Measurements from ENCODE around the gene ZNF846.
"Not testable (repeated sequence)": the region's sequence is repeated elsewhere in the genome, so short reads cannot be mapped to it uniquely, and the experiment has no call there.

The ZNF846 gene

GRCh38 chr19:9768175-9769112 lies at the start of gene ZNF846:
ZNF846 (minus strand) TSS chr19:9768738; CDS start chr19:9764950, 3,788 bp downstream.
- peak; percentile 93 for DNase-seq

GRCh38 chr19:9818175-9818733 lies 49.7 kb upstream of the ZNF846 start:
- DNase-seq = no peak

GRCh38 chr19:9811139-9811538 lies 42.6 kb upstream of the ZNF846 start:
- no peak for DNase-seq

DNA sequence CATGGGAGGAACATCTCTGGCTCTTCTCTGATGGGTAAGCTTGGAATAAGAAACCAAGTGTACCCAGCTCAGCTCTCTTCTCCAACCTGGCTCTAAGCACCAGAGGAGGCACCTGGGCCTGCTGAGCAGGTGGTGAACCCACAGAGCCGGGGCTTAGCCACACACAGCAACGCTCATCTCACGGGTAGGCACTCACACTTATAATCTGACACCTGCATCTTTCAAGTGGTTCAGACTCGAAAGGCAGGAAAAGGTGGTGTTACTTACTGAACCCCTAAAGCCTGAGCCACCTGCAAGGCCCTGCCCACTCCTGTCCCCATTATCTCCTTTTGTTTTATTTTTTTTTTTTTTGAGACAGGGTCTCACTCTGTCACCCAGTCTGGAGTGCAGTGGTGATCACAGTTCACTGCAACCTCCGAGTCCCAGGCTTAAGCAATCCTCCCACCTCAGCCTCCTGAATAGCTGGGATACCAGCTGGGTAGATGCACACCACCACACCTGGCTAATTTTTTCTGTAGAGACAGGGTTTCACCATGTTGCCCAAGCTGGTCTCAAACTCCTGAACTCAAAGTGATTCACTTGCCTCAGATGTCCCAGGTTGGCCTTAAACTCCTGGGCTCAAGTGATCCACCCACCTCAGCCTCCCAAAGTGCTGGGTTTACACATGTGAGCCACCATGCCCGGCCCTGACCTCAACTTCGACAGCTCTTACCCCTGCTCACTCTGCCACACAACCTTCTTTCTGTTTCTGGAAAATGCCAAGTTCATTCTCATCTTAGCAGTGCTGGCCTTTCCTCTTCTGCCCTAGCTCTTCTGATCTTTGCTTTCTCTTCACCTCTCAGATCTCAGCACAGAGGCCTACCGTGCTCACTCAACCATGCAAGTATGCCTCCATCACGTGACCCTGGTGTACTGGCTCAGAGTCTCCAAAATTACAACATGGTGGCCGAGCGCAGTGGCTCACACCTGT lies 40.6 kb upstream of the ZNF846 start:
- DNase-seq = no peak

GRCh38 chr19:9806803-9807202 lies 38.3 kb upstream of the ZNF846 start:
- no peak for DNase-seq

DNA sequence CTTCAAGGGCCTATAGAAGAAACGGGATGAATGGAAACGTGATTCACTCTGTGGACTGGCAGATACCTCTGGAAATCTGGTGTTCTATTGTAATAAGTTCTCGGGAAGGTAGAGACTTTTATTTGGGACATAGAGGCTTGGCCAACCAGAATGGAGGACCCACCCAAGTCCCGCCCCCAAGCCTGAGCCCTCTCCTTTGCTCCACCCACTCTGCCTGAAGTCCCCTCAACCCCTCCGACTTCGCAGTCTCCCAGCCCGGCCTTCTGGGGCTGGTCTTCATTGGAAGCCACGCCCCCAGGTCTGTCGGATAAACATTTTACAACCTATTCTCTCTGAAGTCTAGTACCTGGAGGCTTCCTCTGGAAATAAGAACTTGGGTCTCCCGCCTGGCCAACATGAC lies 33.4 kb upstream of the ZNF846 start:
- no peak for DNase-seq

DNA sequence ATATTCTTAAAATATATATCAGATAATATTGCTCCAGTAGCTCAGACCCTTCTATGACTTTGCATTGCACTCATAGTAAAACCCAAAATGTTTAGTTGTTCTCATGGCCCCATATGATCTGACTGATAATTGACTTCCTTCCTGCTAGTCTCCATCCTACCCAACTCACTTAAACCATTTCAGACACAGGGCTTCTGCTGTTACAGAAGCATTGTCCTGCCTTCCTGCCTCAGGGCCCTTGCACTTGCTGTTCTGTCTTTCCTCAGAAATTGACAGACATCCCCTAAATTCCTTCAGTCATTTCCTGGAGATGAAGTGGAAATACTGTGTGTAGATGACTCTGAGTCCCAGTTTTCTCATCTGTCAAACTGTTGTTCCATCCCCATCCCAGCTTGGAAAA lies 30.6 kb upstream of the ZNF846 start:
- DNase-seq = no peak

- no peak for DNase-seq
Observed at GRCh38 chr19:9797871-9798270, 29.3 kb upstream of the ZNF846 start.

GRCh38 chr19:9796113-9796773 lies 27.7 kb upstream of the ZNF846 start:
- peak; percentile 79 for DNase-seq

- DNase-seq = peak; percentile 63
Observed at GRCh38 chr19:9793071-9793591, 24.6 kb upstream of the ZNF846 start.

DNA sequence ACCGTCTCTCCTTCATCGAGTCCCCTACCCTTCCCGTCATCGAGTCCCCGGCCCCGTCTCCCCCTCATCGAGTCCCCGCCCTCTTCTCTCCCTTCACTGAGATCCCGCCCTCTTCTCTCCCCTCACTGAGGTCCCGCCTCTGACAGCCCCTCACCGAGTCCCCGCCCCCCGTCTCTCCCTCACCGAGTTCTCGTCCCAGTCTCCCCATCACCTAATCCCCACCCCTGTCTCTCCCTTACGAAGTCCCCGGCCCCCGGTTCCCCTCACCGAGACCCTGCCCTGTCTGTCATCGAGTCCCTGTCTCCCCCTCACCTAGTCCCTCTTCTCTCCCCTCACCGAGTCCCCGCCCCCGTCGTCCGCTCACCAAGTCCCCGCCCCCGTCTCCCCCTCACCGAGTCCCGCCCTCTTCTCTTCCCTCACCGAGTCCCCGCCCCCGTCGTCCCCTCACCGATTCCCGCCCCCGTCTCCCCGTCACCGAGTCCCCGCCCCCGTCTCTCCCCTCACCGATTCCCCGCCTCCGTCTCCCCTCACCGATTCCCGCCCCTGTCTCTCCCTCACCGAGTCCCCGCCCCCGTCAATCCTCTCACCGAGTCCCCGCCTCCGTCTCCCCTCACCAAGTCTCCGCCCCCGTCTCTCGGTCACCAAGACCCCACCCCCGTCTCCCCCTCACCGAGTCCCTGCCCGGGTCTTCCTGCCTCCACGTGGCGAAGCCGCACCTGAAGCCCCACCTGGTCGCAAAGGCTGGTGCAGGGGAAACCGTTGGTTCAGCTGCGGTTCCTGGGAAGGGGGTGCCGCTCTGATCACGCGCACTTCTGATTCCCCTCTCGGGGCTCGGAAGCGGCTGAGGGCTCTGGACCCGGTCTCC lies 23.9 kb upstream of the ZNF846 start:
- peak; percentile 93 for DNase-seq

GRCh38 chr19:9791552-9792205 lies 23.1 kb upstream of the ZNF846 start:
- peak; percentile 92 for DNase-seq

DNA sequence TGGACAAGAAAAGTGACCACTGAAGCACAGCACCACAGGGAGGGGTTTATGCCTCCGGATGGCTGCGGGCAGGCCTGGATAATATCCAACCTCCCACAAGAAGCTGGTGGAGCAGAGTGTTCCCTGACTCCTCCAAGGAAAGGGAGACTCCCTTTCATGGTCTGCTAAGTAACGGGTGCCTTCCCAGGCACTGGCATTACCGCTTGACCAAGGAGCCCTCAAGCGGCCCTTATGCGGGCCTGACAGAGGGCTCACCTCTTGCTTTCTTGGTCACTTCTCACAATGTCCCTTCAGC lies 22.5 kb upstream of the ZNF846 start:
- DNase-seq = not testable (repeated sequence)

GRCh38 chr19:9789579-9789978 lies 21.0 kb upstream of the ZNF846 start:
- not testable (repeated sequence) for DNase-seq

DNA sequence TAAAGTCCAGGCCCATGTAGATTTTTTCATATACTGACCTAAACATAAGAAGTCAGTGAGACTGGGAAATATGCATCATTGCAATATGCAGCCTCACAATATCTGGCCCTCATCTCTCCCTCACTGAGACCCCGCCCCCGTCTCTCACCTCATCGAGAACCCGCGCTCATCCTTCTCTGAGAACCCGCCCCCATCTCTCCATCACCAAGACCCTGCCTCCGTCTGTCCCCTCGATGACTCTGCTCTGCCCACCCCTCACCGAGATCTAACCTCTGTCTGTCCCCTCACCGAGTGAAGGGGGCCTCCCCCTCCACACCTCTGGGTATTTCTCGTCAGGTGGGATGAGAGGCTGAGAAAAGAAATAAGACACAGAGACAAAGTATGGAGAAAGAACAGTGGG lies 20.5 kb upstream of the ZNF846 start:
- DNase-seq = no peak

DNA sequence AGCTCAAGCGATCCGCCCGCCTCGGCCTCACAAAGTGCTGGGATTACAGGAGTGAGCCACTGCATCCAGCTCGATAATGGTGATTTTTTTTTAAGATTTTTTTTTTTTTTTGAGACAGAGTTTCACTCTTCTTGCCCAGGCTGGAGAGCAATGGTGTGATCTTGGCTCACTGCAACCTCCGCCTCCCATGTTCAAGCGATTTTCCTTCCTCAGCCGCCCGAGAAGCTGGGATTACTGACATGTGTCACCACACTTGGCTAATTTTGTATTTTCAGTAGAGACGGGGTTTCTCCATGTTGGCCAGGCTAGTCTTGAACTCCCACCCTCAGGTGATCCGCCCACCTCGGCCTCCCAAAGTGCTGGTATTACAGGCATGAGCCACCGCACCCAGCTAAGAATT lies 20.1 kb upstream of the ZNF846 start:
- DNase-seq = not testable (repeated sequence)

- no peak for DNase-seq
Observed at GRCh38 chr19:9786819-9787218, 18.3 kb upstream of the ZNF846 start.

- DNase-seq = no peak
Observed at GRCh38 chr19:9786342-9786741, 17.8 kb upstream of the ZNF846 start.

DNA sequence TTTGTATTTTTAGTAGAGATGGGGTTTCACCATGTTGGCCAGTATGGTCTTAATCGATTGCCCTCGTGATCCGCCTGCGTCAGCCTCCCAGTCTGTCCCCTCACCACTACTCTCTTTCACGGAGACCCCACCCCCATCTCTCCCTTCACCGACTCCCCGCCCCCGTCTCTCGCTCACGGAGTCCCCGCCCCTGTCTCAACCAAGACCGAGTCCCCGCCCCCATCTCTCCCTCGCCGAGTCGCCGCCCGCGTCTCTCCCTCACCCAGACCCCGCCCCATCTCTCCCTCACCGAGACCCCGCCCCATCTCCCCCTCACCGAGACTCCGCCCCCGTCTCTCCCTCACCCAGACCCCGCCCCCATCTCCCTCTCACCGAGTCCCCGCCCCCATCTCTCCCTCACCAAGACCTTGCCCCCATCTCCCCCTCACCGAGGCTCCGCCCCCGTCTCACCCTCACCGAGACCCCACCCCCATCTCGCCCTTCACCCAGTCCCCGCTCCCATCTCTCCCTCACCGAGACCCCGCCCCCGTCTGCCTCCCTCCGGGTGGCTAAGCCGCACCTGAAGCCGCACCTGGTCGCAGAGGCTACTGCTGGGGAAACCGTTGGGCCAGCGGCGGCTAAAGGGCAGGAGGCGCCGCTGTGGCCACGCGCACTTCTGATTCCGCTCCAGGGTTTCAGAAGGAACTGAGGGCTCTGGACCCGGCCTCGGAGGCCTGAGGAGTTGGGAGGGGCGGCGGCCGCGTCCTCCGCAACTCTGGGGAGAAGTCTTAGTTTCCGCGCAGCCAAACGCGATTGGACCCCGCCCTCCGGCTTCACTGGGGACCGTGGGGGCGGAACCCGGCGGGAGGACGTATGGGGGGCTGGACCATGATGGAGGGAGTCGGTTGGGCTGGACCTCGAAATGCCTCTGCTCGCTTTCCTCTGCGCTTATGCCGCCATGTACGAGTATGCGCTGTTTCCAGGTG lies 17.1 kb upstream of the ZNF846 start:
- peak; percentile 96 for DNase-seq

- DNase-seq = not testable (repeated sequence)
Observed at GRCh38 chr19:9784163-9784496, 15.6 kb upstream of the ZNF846 start.
